Mesenchymal stem cell (in vitro differentiated cells and primary cell): ENCODE measurements around the gene PLA2G4B.

Experiments used
- DNase-seq: peaks from one replicate; pipeline ENCODE4 v3.0.0-alpha.2; 2013
- H2AFZ ChIP-seq: one replicate; pipeline ENCODE4 v1.6.1; 2013; ENCODE audit warnings: low read depth, mild to moderate bottlenecking, control low read depth, inconsistent platforms, low read length, moderate library complexity
- H2AK5ac ChIP-seq: 2 replicates; pipeline ENCODE4 v1.6.1; 2013; ENCODE audit warnings: low read length, moderate library complexity, mild to moderate bottlenecking, inconsistent platforms; ENCODE audit not compliant: severe bottlenecking
- H2BK120ac ChIP-seq: one replicate; pipeline ENCODE4 v1.6.1; 2013; ENCODE audit warnings: low read depth, mild to moderate bottlenecking, inconsistent platforms, low read length, moderate library complexity
- H2BK12ac ChIP-seq, 2 experiments: one replicate each; pipeline ENCODE4 v1.6.1; 2013; ENCODE audit warnings: inconsistent platforms in 2 of 2, low read length in 2 of 2, mild to moderate bottlenecking in 2 of 2, moderate library complexity in 2 of 2, control low read depth in 1 of 2
- H2BK15ac ChIP-seq: one replicate; pipeline ENCODE4 v1.6.1; 2013; ENCODE audit warnings: mild to moderate bottlenecking, low read depth, inconsistent platforms; ENCODE audit not compliant: poor library complexity, severe bottlenecking
- H2BK5ac ChIP-seq: 2 replicates; pipeline ENCODE4 v1.6.1; 2013; ENCODE audit warnings: low read depth, mild to moderate bottlenecking, low read length, control low read depth, inconsistent platforms; ENCODE audit not compliant: poor library complexity, severe bottlenecking
- H3K14ac ChIP-seq, 2 experiments: one replicate each; pipeline ENCODE4 v1.6.1; 2013; ENCODE audit warnings: inconsistent platforms in 2 of 2, low read length in 2 of 2, control low read depth in 1 of 2, mild to moderate bottlenecking in 1 of 2, moderate library complexity in 1 of 2
- H3K18ac ChIP-seq, 2 experiments: one replicate each; pipeline ENCODE4 v1.6.1; 2013; ENCODE audit warnings: inconsistent platforms in 2 of 2, low read length in 2 of 2, control low read depth in 1 of 2, low read depth in 1 of 2, mild to moderate bottlenecking in 1 of 2
- H3K23ac ChIP-seq, 2 experiments: one replicate each; pipeline ENCODE4 v1.6.1; 2013; ENCODE audit warnings: inconsistent platforms in 2 of 2, low read length in 2 of 2, mild to moderate bottlenecking in 2 of 2, moderate library complexity in 2 of 2, control low read depth in 1 of 2
- H3K27ac ChIP-seq: 2 replicates; pipeline ENCODE4 v1.5.1; 2013; ENCODE audit warnings: mild to moderate bottlenecking, moderate library complexity, low read length, control low read depth, inconsistent platforms; ENCODE audit not compliant: poor library complexity, severe bottlenecking
- H3K27me3 ChIP-seq, 2 experiments: 2 replicates each; pipeline versions ENCODE4 v1.6.1 to v1.7.0; 2013; ENCODE audit warnings: low read length in 2 of 2, mild to moderate bottlenecking in 2 of 2, moderate library complexity in 2 of 2, control low read depth in 1 of 2, inconsistent platforms in 1 of 2; ENCODE audit not compliant: control insufficient read depth in 1 of 2, insufficient read depth in 1 of 2
- H3K36me3 ChIP-seq, 2 experiments: 2 replicates each; pipeline versions ENCODE4 v1.6.1 to v1.7.0; 2013; ENCODE audit warnings: low read length in 2 of 2, control low read depth in 1 of 2, inconsistent platforms in 1 of 2, low read depth in 1 of 2, mild to moderate bottlenecking in 1 of 2; ENCODE audit not compliant: insufficient read depth in 2 of 2, control insufficient read depth in 1 of 2
- H3K4ac ChIP-seq, 2 experiments: one replicate each; pipeline ENCODE4 v1.6.1; 2013; ENCODE audit warnings: inconsistent platforms in 2 of 2, low read length in 2 of 2, mild to moderate bottlenecking in 2 of 2, moderate library complexity in 2 of 2, control low read depth in 1 of 2, low read depth in 1 of 2
- H3K4me1 ChIP-seq: 2 replicates; pipeline ENCODE4 v1.6.1; 2013; ENCODE audit warnings: low read depth, low read length, control low read depth; ENCODE audit not compliant: control insufficient read depth, insufficient read depth
- H3K4me2 ChIP-seq: 2 replicates; pipeline ENCODE4 v1.6.1; 2013; ENCODE audit warnings: low read length, mild to moderate bottlenecking, inconsistent platforms; ENCODE audit not compliant: poor library complexity, severe bottlenecking
- H3K4me3 ChIP-seq, 2 experiments: 2 replicates each; pipeline versions ENCODE4 v1.5.1 to v1.7.0; 2013; ENCODE audit warnings: low read length in 2 of 2, mild to moderate bottlenecking in 2 of 2, control low read depth in 1 of 2, low read depth in 1 of 2; ENCODE audit not compliant: insufficient read depth in 1 of 2
- H3K79me1 ChIP-seq: replicated peaks from 2 replicates; pipeline ENCODE4 v1.6.1; 2013; ENCODE audit warnings: mild to moderate bottlenecking, control low read depth, low read length, inconsistent platforms; ENCODE audit not compliant: poor library complexity, severe bottlenecking
- H3K9ac ChIP-seq: 2 replicates; pipeline ENCODE4 v1.7.0; 2013; ENCODE audit warnings: mild to moderate bottlenecking, low read length, moderate library complexity
- H3K9me3 ChIP-seq: 2 replicates; pipeline ENCODE4 v1.7.0; 2013; ENCODE audit warnings: mild to moderate bottlenecking, low read length; ENCODE audit not compliant: control insufficient read depth
- H4K8ac ChIP-seq: one replicate; pipeline ENCODE4 v1.6.1; 2013; ENCODE audit warnings: inconsistent platforms, mild to moderate bottlenecking, low read length, moderate library complexity
- H4K91ac ChIP-seq: one replicate; pipeline ENCODE4 v1.6.1; 2013; ENCODE audit warnings: mild to moderate bottlenecking, low read length, inconsistent platforms
- WGBS: methylation state at CpG from one replicate; pipeline ENCODE4 v1.1.7; 2013; ENCODE audit warnings: mixed read lengths; 5-methylcytosine and 5-hydroxymethylcytosine counted together

PLA2G4B gene

DNA sequence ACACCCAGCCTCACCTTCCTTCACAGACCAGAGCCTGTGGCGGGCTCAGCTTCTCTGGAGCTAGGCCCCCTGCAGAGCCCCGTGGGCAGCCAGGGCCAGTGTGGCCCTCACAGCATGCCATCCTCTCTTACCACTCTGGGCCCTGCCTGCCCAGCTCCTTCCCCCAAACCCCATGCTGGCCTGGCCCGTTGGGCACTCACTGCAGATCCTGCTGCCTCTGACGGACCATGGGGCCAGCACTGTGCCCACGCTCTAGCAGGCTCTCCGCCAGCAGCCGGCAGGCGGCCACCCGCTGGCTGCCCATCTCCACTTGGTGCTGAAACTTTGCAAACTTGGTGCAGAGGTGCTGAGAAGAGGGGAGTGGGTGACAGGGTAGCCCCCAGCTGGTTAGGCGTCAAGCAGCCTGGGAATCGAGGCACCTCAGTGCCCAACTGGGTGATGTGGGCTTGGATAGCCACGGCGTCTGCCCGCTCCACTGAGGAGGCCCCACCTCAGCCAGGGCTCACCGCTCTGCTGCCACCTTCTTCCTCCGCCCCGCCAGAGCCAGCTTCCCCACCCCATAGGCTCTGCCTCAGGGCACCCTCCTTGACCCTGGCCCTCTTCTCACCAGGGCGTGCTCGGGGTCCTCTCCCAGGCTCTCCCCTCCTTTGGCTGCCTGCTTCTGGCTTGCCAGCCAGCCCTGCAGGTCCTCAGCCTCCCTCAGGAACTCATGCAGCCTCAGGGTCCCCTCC, 32.7 kb downstream of the PLA2G4B start:
- Histone ChIP-seq H3K4me1 (peaks cover 26% of the 10 kb centered on the region), H2AFZ (no peak overlapping the region), H3K9me3 (no peaks in the 10 kb centered on the region), H3K18ac (no peak overlapping the region), H3K14ac (no peak overlapping the region), H2BK15ac (no peak overlapping the region), H3K79me1 (no peaks in the 10 kb centered on the region), H4K8ac (no peak overlapping the region), H3K4me2 (no peak overlapping the region), H3K9ac (no peak overlapping the region), H2BK120ac (no peak overlapping the region), H3K4ac (no peak overlapping the region), H2BK5ac (no peak overlapping the region), H3K27me3 (peaks cover 0 to 41% of the 10 kb centered on the region in 2 experiments), H3K23ac (no peak overlapping the region), H2AK5ac (no peak overlapping the region), H4K91ac (no peak overlapping the region), H3K36me3 (peaks cover 0 to 64% of the 10 kb centered on the region in 2 experiments), H3K27ac (peak overlapping the region; percentile 8), H3K4me3 (no peak overlapping the region), H2BK12ac (no peak overlapping the region)
- no peak for DNase-seq
- WGBS: 91% methylated on average over 19 of the region's 19 CpGs

DNA sequence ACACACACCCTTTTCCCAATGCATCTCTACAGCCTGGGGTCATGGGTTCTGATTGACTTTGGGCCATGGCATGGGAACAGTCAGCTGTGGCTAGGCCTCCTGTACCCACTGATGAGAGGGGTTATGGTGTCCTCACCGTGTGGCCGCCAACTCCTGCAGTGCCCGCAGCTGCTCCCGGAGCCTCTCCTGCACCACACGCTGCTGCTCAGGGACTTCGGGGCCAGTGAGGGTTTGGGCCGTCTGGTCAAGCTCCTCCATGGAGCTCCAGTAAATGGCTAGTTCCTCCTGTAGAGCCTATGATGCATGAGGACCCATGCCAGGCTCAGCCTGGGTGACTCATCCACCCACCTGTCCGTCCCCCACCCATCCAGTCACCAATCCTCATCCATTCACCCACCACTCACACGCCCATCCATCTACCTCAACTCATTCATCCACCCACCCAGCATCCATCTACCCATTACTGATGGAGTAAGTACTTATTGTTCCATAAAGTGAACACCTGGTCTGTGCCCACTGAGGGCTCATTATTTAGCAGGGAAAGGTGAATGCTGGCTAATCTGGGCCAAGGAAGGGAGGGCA, 33.6 kb downstream of the PLA2G4B start:
- Histone ChIP-seq H3K4me3 (no peak overlapping the region), H3K27ac (no peak overlapping the region), H2BK120ac (no peak overlapping the region), H3K4me1 (peaks cover 26% of the 10 kb centered on the region), H3K18ac (no peak overlapping the region), H2BK5ac (no peak overlapping the region), H3K9ac (no peak overlapping the region), H2BK12ac (no peak overlapping the region), H3K23ac (no peak overlapping the region), H3K27me3 (peaks cover 0 to 46% of the 10 kb centered on the region in 2 experiments), H3K79me1 (no peaks in the 10 kb centered on the region), H3K4me2 (no peak overlapping the region), H4K91ac (no peak overlapping the region), H3K36me3 (peaks cover 0 to 64% of the 10 kb centered on the region in 2 experiments), H3K9me3 (no peaks in the 10 kb centered on the region), H3K4ac (no peak overlapping the region), H4K8ac (no peak overlapping the region), H2AFZ (no peak overlapping the region), H2AK5ac (no peak overlapping the region), H2BK15ac (no peak overlapping the region), H3K14ac (no peak overlapping the region)
- DNase-seq: no peak
- WGBS: 89% methylated on average over 9 of the region's 9 CpGs

DNA sequence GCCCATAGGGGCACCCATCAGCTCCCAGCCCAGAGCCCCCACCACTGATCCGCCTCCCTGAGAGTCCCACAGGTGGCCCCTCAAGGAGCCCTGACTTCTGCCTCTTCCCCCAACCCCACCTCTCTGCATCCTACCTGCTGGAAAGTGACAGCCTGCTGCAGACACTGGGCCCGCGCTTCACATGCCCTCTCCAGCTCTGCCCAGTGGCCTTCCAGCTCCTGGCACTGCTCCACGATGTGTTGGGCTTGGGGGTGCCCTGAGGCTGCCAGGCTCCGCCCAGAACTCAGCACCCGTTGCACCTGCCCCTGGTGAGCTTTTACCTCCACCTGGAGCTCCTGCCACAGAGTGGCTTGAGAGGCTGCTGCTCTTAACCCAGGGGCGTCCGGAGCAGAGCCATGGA, 35.1 kb downstream of the PLA2G4B start:
- no peak overlapping the region for H2BK15ac ChIP-seq
- no peak overlapping the region for H3K4me3 ChIP-seq
- H2BK120ac ChIP-seq: no peak overlapping the region
- H3K27ac ChIP-seq: no peak overlapping the region
- H3K79me1 ChIP-seq: no peaks in the 10 kb centered on the region
- DNase-seq: no peak
- no peak overlapping the region for H4K8ac ChIP-seq
- no peak overlapping the region for H3K18ac ChIP-seq
- peaks cover 26% of the 10 kb centered on the region for H3K4me1 ChIP-seq
- no peak overlapping the region for H2BK12ac ChIP-seq
- H3K27me3 ChIP-seq: peaks cover 0 to 34% of the 10 kb centered on the region in 2 experiments
- H3K36me3 ChIP-seq: peaks cover 0 to 63% of the 10 kb centered on the region in 2 experiments
- H2AK5ac ChIP-seq: no peak overlapping the region
- no peak overlapping the region for H2BK5ac ChIP-seq
- H3K4me2 ChIP-seq: no peak overlapping the region
- no peak overlapping the region for H4K91ac ChIP-seq
- no peak overlapping the region for H3K14ac ChIP-seq
- H3K9ac ChIP-seq: no peak overlapping the region
- WGBS: 90% methylated on average over 8 of the region's 8 CpGs
- no peak overlapping the region for H3K23ac ChIP-seq
- no peaks in the 10 kb centered on the region for H3K9me3 ChIP-seq
- H3K4ac ChIP-seq: no peak overlapping the region
- no peak overlapping the region for H2AFZ ChIP-seq

DNA sequence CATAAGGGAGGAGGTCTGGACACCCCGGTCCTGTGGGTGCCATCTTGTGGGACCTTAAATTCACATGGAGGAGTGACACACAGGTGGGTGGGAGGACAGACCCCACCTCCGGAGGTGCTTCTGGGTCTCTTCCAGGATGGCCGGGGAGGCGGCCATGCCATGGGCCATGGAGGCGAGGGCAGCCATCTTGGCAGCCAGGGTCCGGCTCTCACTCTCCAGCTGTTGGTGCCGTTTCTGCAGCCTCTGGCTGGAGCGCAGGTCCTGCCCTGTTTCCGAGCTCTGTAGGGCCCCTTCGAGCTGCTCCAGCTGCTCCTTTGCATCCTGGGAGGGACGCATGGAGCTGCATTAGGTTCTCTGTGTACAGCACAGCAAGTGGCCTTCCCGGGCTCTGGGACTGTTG, 36.1 kb downstream of the PLA2G4B start:
- no peak overlapping the region for H2BK15ac ChIP-seq
- H3K4me2 ChIP-seq: no peak overlapping the region
- no peak overlapping the region for H3K4ac ChIP-seq
- H3K79me1 ChIP-seq: no peaks in the 10 kb centered on the region
- H2AK5ac ChIP-seq: no peak overlapping the region
- H3K27me3 ChIP-seq: peaks cover 0 to 38% of the 10 kb centered on the region in 2 experiments
- H3K9ac ChIP-seq: no peak overlapping the region
- H3K4me3 ChIP-seq: no peak overlapping the region
- no peak overlapping the region for H4K91ac ChIP-seq
- no peak for DNase-seq
- H4K8ac ChIP-seq: no peak overlapping the region
- H2BK5ac ChIP-seq: no peak overlapping the region
- 91% methylated on average over 12 of the region's 12 CpGs for WGBS
- H3K36me3 ChIP-seq: peaks cover 0 to 67% of the 10 kb centered on the region in 2 experiments
- no peak overlapping the region for H3K27ac ChIP-seq
- H3K14ac ChIP-seq: no peak overlapping the region
- H3K9me3 ChIP-seq: no peaks in the 10 kb centered on the region
- H2BK12ac ChIP-seq: no peak overlapping the region
- no peak overlapping the region for H2AFZ ChIP-seq
- no peak overlapping the region for H3K23ac ChIP-seq
- H3K18ac ChIP-seq: no peak overlapping the region
- no peak overlapping the region for H2BK120ac ChIP-seq
- peaks cover 26% of the 10 kb centered on the region for H3K4me1 ChIP-seq
